Stimulated activated CD8-positive, alpha-beta memory T cell treated with anti-CD3 and anti-CD28 coated beads, Interleukin-12 subunit alpha, Interleukin-12 subunit beta, amount 100 ng/mL, for 4 hours (primary cell): ENCODE measurements around the gene SPECC1.
"Not testable (repeated sequence)": the region's sequence is repeated elsewhere in the genome, so short reads cannot be mapped to it uniquely, and the experiment has no call there.

Source experiments
- DNase-seq: peaks from one replicate; pipeline ENCODE4 v3.0.0-alpha.2; 2020; ENCODE audit warnings: low read depth

SPECC1 gene

DNA sequence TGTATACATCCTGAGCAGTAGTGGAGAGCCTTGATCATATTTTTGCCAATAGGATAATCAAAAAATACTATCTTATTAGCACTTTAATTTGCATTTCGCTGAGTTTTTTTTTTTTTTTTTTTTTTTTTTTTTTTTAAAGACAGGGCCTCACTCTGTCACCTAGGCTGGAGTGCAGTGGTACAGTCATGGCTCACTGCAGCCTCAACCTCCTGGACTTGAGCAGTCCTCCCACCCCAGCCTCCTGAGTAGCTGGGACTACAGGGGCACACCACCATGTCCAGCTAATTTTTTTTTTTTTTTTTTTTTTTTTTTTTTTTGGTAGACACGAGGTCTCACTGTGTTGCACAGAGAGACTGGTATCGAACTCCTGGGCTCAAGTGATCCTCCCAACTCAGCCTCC is 230.6 kb downstream of the SPECC1 start:
- DNase-seq = not testable (repeated sequence)

DNA sequence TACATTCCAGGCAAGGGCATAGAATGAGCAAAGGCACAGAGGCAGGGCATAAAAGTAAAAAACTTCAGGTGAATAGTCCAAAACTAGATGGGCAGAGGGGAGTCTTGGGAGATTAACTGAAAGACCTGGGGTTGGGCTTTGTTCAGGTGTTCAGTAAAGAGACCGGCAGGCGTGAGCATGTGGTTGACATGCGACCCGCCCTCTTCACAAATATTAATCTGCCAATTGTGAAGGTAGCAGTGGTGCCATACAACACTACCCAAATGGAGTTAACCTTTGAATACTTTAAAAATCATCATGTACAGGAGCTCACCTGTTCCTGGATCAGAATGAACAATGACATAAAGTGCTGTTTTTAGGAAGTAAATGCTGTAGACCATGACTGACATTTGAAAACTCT is 232.7 kb downstream of the SPECC1 start:
- DNase-seq = no peak

DNA sequence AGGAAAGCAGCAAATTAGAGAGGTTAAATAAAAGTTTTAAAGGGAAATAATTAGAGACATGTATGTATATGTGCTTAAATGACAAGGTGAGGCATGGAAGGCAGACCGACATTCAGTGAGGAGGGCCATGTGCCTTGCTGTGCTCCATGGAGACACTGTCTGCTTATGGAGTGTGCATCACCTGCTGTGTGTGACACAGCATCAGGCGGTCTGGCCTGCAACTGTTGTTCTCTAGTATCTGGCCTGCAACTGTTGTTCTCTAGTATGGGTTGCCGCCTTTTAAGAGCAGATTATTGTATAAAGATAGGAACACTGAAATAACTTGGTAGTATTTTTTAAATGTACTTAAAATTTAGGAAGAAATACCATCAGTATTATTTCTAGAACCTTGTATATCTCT is 233.1 kb downstream of the SPECC1 start:
- no peak for DNase-seq

DNA sequence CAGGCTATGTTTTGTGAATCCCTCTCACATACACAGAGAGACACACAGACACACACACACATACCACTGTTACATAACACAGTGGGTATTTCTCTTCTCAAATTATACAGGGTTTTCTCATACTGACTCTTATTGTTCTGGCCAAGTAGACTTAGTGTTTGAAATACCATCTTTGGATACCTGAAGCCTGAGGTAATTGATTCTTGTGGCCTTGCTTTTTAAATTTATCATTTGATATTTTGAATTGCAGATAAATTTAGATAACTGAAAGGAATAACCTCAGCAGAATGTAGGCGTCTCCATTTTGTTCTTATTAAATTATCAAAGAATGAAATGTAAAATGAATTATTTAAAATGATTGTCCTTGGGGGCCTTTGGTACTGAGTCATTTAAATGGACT is 234.4 kb downstream of the SPECC1 start:
- no peak for DNase-seq

DNA sequence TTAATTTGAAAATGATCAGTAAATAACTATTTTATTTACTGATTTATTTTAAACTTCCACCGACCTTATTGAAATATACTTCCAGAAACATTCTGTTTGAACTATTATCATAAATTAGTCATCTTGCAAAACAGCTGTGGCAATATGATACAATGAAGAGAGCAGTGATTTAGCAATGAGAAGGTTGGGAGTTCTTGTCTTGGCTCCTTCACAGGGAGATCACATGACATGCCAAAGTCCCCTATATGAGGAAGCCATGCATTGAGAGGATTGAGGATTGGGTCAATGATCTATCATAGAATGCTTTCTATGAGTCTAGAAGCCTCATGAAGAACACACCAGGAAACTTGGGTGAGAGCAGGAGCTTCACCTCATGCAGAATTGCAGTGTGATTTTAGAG is 235.5 kb downstream of the SPECC1 start:
- DNase-seq = no peak

DNA sequence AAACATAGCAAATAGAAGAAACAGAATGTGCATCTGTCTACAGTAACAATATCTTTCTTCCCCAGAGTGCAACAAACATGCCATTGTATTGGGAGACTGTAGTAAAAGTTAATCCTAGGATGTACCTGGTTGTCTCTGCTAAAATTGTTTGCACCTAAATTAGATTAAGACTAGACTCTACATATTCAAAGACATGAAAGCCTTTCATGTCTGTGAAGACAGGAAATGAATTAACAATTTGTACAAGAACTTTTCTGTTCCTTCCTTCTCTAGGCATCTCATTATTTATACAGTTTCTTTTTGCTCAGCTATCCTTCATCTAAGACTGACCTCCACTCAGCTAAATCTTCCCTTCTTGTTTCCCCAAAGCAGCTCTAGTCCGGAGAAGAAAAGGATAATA is 237.5 kb downstream of the SPECC1 start:
- DNase-seq = no peak

DNA sequence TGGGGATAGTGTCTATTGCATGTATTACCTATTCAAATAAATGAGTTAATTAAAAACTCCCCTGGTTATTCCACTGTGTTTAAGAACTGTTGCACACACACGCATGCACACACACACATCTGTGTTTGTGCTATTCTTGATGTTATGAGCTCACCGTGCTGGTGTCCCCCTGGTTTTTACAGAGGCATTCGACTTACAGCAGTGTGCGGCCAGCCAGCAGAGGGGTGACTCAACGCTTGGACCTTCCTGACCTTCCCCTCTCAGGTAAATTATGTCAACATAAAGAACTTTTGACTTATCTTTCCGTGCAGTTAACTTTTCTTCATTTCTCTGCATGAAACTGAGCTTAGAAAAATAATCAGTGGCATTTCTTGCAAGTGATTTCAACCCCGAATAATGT is 244.2 kb downstream of the SPECC1 start:
- no peak for DNase-seq

DNA sequence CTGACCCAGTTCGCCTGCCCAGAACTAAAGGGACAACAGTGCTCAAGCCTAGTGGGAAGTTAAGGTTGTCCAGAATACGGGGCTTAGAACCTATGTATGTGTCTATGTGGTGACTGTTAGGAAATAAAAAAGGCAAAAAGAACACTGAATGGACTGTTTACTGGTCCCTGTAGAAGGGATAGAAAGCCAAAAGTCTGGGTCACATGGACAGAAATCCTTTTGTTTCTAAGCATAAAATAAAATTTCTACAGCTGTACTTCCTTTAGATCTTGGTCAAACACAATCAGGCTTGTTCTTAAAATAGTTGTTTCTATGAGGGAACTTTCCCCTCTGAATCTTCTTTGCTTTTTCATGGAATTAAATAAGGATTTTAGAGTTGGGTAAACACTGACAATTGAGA is 245.4 kb downstream of the SPECC1 start:
- DNase-seq = no peak

DNA sequence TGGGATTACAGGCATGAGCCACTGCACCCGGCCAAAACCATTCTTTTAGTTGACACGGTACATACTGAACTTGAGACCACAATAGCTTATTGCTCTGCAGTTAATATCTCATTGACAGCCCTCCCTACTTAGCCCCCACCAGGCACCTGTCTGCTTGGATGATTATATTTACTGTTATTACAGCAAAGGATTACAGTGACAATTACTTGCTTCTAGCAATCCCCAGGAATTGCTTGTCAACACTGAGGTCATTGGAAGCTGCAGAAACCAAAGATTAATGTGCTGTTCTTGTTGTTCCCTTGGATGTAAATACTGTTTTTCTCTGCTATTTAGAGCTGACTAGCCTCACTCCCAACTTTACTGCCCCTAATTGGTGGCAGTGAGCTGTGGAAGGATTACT is 247.0 kb downstream of the SPECC1 start:
- DNase-seq = no peak

DNA sequence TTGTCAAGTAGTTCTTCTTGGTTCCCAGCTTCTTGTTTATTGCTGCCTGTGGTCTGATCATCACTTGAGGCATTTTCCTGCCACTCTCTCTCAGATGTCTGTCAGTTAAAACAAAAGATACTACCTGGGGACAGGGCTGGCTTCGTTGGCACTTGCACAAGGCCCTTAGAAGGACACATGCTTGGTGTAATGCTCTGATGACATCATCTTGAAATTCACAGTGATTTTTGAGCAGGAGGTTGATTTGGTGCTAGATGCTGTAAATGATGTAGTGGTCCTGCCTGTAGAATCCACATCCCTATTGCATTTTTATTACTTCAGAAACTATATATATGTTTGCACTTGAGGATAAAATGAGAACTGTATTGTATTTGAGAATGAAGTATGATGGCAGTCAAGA is 247.8 kb downstream of the SPECC1 start:
- no peak for DNase-seq

DNA sequence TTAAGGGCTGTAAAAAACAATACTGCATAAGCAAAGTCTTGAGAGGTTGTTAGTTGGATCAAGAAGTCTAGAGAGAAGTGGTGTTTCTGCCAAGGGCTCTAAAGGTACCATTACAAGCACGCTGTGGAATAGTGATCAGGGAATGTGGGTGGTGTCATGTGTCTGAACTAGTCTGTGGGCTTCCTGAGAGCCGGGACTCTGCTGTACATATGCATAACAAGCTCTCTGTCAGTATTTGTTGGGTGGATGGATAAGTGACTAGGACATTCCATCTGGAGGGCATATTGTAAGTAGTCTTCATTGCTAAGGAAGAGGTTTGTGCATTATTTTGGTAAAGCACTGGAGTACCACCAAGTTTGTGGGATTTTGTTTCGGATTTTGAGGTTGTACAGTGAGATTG is 248.6 kb downstream of the SPECC1 start:
- DNase-seq = no peak

DNA sequence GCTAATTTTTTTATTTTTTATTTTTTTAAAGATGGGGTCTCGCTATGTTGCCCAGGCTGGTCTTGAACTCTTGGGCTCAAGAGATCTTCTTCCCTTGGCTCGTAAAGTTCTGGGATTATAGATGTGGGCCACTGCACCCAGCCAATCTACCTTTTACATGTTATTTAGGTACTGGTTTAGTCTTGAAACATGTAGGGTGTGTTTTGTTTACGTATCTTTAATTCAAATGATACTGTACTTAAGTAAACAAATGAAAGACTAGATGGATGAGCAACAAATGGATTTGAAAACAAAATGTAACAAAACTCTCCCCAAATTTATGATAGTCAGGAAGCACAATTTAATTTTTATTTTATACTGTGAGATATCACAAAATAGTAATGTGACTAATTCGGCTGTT is 250.5 kb downstream of the SPECC1 start:
- no peak for DNase-seq

DNA sequence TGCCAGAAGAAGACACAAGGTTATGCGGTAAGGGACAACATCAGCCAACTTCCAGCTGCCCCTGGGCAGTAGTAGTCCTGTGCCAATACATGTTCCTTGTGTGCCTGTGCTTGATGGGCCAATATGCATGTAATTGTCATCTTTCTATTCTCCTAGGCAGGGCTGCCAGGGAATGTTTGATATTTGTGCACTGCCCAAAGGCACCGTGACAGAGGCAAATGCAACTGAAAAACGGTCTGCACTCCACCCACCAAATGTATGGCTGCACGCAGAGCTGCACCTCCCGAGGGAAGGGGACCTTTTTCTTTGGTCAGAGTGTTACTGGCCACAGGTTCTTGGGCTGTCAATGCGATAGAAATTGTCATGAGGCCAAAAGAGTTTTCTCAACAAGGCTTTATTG is 251.1 kb downstream of the SPECC1 start:
- no peak for DNase-seq

DNA sequence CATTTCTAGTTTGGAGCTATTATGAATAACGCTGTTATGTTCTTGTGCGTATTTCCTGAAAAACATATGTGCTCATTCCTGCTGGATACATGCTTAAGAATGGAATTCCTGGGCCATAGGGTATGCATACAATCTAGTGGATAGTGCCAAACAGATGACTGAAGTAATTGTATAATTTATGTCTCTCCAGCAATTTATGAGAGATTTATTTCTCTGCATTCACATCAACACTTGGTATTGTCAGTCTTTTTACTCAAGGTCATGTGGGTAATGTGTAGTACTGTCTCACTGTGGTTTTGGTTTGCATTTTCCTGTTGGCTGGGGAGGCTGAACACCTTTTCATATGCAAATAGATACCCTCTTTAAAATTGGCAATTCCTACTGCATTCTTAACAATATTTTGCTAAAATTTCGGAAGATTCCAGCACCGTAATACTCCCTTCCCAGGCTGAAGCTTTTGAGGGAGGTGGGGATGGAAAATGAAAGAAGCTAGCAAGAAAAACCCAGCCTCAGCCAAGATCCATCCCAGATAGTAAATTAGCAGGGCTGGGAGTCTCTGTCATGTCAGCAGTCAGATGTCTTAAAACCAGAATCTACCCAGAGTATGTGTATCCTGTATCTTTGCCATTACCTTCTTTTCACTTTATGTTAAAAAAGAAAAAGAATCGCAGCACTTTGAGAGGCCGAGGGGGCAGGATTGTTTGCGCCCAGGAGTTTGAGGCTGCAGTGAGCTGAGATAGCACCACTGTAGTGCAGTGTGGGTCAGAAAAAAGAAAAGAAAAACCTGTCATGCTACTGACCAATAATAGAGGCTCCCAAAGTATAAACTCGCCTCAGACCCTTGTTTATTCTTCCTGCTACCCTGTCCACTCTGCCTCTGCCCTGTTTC is 253.3 kb downstream of the SPECC1 start:
- DNase-seq = no peak

DNA sequence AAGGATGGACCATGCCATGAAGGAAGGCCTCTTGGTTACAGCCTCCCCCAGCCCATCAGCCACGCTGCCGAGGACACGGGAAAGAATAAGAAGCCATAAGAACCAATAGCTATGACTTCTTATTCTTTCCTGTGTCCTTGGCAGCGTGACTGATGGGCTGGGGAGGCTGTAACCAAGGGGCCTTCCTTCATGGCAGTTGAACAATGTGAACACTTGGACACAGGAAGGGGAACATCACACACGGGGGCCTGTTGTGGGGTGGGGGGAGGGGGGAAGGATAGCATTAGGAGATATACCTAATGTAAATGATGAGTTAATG is 253.9 kb downstream of the SPECC1 start:
- DNase-seq = not testable (repeated sequence)

DNA sequence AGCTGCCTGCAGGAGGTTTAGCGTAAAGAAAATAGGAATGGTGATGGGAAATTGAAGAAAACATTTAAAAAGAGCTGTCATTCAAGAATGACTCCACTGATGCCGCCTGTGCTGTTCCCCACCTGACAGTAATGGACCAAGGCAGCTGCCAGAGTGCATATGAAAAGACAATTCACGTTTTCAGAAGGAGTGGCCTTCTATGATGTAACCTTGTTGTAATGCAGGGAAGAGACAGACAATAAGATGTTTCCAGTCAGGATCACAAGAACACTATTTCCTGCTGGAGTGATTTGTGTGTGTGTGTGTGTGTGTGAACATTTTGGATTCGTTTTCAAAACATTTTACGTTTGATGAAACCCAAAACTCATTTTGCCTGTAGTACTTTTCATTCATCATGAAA is 254.4 kb downstream of the SPECC1 start:
- DNase-seq = no peak

DNA sequence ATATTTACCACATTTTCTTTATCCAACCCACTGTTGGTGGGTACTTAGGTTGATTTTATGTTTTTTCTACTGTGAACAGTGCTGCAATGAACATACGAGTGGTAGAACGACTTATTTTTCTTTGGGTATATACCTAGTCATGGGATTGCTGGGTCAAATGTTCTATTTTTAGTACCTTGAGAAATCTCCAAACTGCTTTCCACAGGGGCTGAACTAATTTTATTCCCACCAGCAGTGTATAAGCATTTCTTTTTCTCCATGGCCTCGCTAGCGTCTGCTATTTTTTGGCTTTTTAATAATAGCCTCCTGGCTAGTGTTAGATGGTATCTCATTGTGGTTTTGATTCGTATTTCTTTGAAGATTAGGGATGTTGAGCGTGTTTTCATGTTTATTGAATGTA is 255.8 kb downstream of the SPECC1 start:
- no peak for DNase-seq

DNA sequence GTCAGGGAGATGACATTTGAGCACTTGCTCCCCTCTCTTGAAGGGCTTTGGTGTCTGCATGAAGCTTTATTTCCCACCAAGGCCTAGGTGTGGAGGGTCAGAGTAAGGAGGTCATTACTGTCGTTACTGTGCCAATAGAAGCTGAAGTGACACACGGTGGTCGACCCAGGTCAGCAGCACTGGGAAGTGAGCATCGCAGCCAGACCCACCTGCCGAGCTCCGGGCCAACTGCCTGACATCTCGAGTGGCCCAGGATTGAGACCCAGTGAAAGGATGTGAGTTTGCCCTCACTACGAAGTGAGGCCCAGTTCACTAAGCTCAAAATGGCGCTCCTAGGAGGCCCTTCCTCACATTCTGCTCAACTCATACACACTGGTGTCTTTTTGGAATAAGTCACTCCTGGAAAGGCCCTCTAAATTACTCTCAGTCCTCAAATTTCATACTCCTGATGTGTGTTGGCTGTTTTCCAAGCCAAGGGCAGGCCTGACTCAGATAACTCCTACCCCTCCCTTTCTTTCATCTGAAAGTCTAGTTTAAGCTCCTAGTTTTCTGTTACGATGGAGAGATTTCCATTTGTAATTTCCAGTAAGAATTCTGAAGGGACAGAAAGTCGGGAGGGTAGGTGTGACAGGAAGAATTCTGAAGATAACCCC is 257.8 kb downstream of the SPECC1 start:
- no peak for DNase-seq

DNA sequence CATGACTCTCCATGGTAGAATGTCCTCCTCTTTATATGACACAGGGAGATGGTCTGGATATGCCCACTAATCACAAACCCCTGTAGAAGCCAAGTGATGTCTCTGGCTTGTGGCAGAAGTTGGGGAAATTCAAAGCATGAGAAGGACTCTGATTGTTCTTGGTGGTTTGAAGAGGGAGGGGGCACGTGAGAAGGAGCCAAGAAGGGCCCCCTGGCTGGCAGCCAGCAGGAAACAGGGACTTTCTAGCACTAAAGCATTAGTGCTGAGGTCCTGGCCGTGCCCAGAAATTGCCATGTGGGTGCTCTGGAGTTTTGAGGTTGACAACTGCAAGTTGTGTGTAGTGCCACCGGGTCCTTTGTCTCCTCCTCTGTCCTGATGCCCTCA is 258.3 kb downstream of the SPECC1 start:
- no peak for DNase-seq

DNA sequence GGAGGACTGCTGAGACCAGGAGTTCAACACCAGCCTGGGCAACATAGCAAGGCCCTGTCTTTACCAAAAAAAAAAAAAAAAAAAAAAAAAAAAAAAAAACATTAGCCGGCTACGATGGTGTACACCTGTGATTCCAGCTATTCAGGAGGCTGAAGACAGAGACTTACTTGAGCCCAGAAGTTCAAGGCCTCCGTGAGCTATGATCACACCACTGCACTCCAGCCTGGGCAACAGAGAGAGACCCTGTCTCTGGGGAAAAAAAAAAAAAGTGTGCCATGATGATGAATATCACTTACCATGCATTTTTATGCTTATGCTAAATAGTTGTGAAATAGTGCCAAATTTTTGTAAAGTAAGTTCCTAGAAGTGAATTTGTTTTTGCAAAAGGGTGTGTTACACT is 261.2 kb downstream of the SPECC1 start:
- DNase-seq = no peak

DNA sequence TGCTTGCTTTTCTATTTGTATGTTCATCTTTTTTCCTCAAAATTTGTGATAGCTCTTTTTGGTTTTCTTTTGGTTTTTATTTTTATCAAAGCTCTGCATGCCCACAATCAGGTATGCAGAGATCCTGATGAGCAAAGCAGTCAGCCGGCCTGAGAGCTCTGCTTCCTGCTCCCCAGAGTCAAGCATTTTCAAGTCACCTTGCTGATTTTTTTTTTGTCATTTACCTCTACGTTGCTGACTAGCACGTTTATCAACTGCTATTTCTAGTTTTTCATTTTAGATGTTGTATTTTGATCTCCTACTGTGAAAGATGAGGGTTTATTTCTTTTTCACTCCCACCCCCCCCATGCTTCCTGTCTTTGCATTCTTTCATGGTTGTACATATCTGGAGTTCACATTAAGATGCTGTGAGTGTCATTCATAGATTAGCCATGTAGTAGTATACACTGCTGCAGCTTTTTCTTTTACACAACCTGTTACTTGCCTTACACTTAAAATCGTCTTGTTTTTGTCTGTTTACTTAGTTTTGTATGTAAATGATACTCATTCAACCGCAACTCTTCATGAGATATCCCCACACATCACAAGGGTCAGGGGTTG is 262.0 kb downstream of the SPECC1 start:
- no peak for DNase-seq

DNA sequence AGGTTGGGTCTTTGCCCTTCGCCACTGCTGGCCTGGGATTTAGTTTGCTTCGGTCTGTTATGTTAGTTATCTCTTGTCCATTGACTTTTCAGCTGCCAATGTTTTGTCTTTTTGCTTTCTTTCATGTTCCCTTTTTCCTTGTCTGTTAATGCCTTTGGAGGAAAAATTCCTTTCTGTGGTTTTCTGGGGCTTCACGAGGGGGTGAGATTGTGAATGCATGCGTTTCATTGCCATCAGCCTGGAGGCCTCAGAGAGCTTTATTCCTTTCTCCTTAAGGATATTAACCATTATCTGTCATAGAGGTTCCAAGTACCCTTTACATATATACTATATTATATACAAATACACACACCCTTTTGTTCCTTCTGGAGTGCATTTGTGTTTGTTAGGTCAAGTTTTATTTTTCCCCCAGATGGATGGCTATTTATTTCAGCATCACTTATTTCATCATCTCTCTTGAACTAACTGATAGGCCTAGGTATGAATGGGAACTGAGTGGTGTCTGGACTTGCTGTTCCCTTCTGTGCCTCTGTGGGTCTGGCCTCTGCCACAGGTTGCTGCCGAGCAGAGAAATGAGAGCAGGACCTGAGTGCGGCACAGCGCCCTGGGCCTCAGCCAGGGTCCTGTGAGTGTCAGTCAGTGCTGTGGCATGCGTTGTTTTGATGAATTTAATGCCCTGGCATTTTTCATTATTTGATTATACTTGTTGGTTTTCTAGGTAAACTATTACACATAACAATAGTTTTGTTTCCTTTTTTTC is 264.8 kb downstream of the SPECC1 start:
- no peak for DNase-seq

DNA sequence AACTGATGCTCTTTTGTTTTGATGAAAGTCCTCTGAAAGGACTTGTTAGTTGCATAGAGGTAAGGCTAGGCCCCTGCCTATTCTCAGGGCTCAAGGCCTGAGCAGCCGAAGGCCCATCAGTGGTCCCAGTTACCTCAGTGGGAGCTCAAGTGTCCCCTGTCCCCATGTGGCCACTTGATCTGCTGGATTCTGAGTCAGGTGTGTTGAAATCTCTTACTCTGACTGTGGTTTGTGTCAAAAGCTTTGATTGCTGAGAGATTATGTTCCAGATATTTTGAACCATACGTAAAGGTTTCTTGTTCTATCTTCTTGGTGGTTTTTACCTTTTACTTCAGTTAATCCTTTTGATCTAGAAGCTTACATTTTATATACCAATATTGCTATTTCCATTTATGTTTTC is 266.5 kb downstream of the SPECC1 start:
- no peak for DNase-seq
